ENCODE measurements around the gene CDC45.
A peak's percentile ranks its signal among the peaks of the same experiment; 100 is the strongest.

The CDC45 gene

GRCh38 chr22:19488884-19489843 lies 9.4 kb downstream of the CDC45 start:
- H3K4me3 Mint-ChIP-seq: no peak overlapping the region
- ATAC-seq (ENCODE audit: low read depth) (peak; percentile 42), DNase-seq (ENCODE audit: low spot score in 2 of 2) (no peak)
- no peaks in the 10 kb centered on the region for H3K36me3 Mint-ChIP-seq
- H3K27ac Mint-ChIP-seq: no peak overlapping the region
- no peaks in the 10 kb centered on the region for H3K27me3 Mint-ChIP-seq
- H3K9me3 Mint-ChIP-seq: no peaks in the 10 kb centered on the region
- no peaks in the 10 kb centered on the region for H3K4me1 Mint-ChIP-seq

GRCh38 chr22:19490628-19491230 lies 11.0 kb downstream of the CDC45 start:
- no peak overlapping the region for H3K27ac Mint-ChIP-seq
- no peak for ATAC-seq (ENCODE audit: low read depth)
- H3K4me1 Mint-ChIP-seq: no peaks in the 10 kb centered on the region
- no peaks in the 10 kb centered on the region for H3K27me3 Mint-ChIP-seq
- no peaks in the 10 kb centered on the region for H3K9me3 Mint-ChIP-seq
- no peaks in the 10 kb centered on the region for H3K36me3 Mint-ChIP-seq
- H3K4me3 Mint-ChIP-seq: no peak overlapping the region
- DNase-seq (ENCODE audit: low spot score in 2 of 2): no peak

GRCh38 chr22:19492504-19493174 lies 12.9 kb downstream of the CDC45 start:
- DNase-seq (ENCODE audit: low spot score in 2 of 2): no peak
- no peak overlapping the region for H3K4me3 Mint-ChIP-seq
- H3K36me3 Mint-ChIP-seq: no peaks in the 10 kb centered on the region

GRCh38 chr22:19494001-19494560 lies 14.4 kb downstream of the CDC45 start:
- no peaks in the 10 kb centered on the region for H3K9me3 Mint-ChIP-seq
- H3K27ac Mint-ChIP-seq: no peak overlapping the region
- H3K4me3 Mint-ChIP-seq: no peak overlapping the region
- H3K4me1 Mint-ChIP-seq: no peaks in the 10 kb centered on the region
- ATAC-seq (ENCODE audit: low read depth): no peak
- no peak for DNase-seq (ENCODE audit: low spot score in 2 of 2)
- no peaks in the 10 kb centered on the region for H3K27me3 Mint-ChIP-seq
- H3K36me3 Mint-ChIP-seq: no peaks in the 10 kb centered on the region

More at GRCh38 chr22:19492504-19493174, 12.9 kb downstream of the CDC45 start:
- ATAC-seq (ENCODE audit: low read depth): no peak
- Mint-ChIP-seq H3K27me3 (no peaks in the 10 kb centered on the region), H3K4me1 (no peaks in the 10 kb centered on the region), H3K9me3 (no peaks in the 10 kb centered on the region), H3K27ac (no peak overlapping the region)

DNA sequence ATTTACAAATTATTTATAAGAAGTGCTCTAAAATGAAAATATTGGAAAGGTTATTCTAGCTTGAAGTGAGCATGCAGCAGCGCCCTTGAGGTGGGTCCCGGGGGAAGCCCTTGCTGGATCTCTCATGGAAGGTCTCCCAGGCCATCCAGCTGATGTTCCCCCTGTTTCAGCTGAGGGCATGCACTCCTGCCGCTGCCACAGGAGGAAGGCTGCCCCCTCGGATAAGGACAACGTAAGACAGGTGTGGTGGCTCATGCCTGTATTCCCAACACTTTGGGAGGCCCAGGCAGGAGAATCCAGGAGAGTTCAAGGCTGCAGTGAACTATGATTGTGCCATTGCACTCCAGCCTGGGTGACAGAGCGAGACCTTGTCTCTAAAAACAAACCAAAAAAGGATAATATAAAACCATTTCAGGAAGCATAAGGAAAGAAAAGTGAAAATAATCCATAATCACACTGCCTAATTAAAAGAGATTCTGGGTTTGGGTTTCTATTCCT lies 15.0 kb downstream of the CDC45 start:
- H3K4me3 Mint-ChIP-seq: no peak overlapping the region
- H3K4me1 Mint-ChIP-seq: no peaks in the 10 kb centered on the region
- H3K36me3 Mint-ChIP-seq: no peaks in the 10 kb centered on the region
- no peaks in the 10 kb centered on the region for H3K9me3 Mint-ChIP-seq
- DNase-seq (ENCODE audit: low spot score in 2 of 2) (no peak), ATAC-seq (ENCODE audit: low read depth) (no peak)
- no peak overlapping the region for H3K27ac Mint-ChIP-seq
- no peaks in the 10 kb centered on the region for H3K27me3 Mint-ChIP-seq

- Mint-ChIP-seq H3K27me3 (no peaks in the 10 kb centered on the region), H3K27ac (no peak overlapping the region), H3K4me3 (no peak overlapping the region), H3K9me3 (no peaks in the 10 kb centered on the region), H3K36me3 (no peaks in the 10 kb centered on the region), H3K4me1 (no peaks in the 10 kb centered on the region)
- DNase-seq (ENCODE audit: low spot score in 2 of 2) (no peak), ATAC-seq (ENCODE audit: low read depth) (no peak)
Observed at GRCh38 chr22:19495562-19496323, 16.0 kb downstream of the CDC45 start.

- Mint-ChIP-seq H3K4me1 (no peaks in the 10 kb centered on the region), H3K36me3 (no peaks in the 10 kb centered on the region), H3K27me3 (no peaks in the 10 kb centered on the region), H3K4me3 (no peak overlapping the region), H3K27ac (no peak overlapping the region), H3K9me3 (no peaks in the 10 kb centered on the region)
- ATAC-seq (ENCODE audit: low read depth): no peak
- no peak for DNase-seq (ENCODE audit: low spot score in 2 of 2)
Observed at GRCh38 chr22:19496324-19496630, 16.6 kb downstream of the CDC45 start.

- no peak for ATAC-seq (ENCODE audit: low read depth)
- no peaks in the 10 kb centered on the region for H3K27me3 Mint-ChIP-seq
- no peaks in the 10 kb centered on the region for H3K36me3 Mint-ChIP-seq
- H3K4me1 Mint-ChIP-seq: no peaks in the 10 kb centered on the region
- no peak for DNase-seq (ENCODE audit: low spot score in 2 of 2)
- H3K4me3 Mint-ChIP-seq: no peak overlapping the region
- H3K27ac Mint-ChIP-seq: no peak overlapping the region
- H3K9me3 Mint-ChIP-seq: no peaks in the 10 kb centered on the region
Observed at GRCh38 chr22:19497245-19497644, 17.5 kb downstream of the CDC45 start.

GRCh38 chr22:19498154-19498865 lies 18.6 kb downstream of the CDC45 start:
- no peaks in the 10 kb centered on the region for H3K4me1 Mint-ChIP-seq
- H3K27ac Mint-ChIP-seq: no peak overlapping the region
- ATAC-seq (ENCODE audit: low read depth): no peak
- no peaks in the 10 kb centered on the region for H3K36me3 Mint-ChIP-seq
- H3K27me3 Mint-ChIP-seq: no peaks in the 10 kb centered on the region
- H3K4me3 Mint-ChIP-seq: no peak overlapping the region
- DNase-seq (ENCODE audit: low spot score in 2 of 2): no peak
- H3K9me3 Mint-ChIP-seq: no peaks in the 10 kb centered on the region

DNA sequence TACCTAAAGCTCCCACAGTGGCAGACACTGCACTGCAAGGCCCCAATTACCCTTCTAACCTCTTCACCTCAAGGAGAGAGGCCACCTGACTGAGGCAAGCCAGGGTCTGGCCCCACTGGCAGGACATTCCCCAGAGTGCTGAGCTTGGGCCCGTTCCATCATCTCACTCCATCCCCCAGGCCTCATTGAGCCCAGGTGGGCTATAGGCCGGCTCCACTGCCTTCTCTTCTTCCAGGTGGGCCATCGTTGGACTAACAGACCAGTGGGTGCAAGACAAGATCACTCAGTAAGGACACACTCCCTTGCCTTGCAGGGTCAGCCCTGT lies 19.1 kb downstream of the CDC45 start:
- no peaks in the 10 kb centered on the region for H3K27me3 Mint-ChIP-seq
- ATAC-seq (ENCODE audit: low read depth) (no peak), DNase-seq (ENCODE audit: low spot score in 2 of 2) (no peak)
- no peak overlapping the region for H3K27ac Mint-ChIP-seq
- H3K9me3 Mint-ChIP-seq: no peaks in the 10 kb centered on the region
- no peak overlapping the region for H3K4me3 Mint-ChIP-seq
- no peaks in the 10 kb centered on the region for H3K36me3 Mint-ChIP-seq
- no peaks in the 10 kb centered on the region for H3K4me1 Mint-ChIP-seq

GRCh38 chr22:19499236-19499879 lies 19.6 kb downstream of the CDC45 start:
- ATAC-seq (ENCODE audit: low read depth) (no peak), DNase-seq (ENCODE audit: low spot score in 2 of 2) (no peak)
- Mint-ChIP-seq H3K9me3 (no peaks in the 10 kb centered on the region), H3K36me3 (no peaks in the 10 kb centered on the region), H3K27ac (no peak overlapping the region), H3K4me1 (no peaks in the 10 kb centered on the region), H3K27me3 (no peaks in the 10 kb centered on the region), H3K4me3 (no peak overlapping the region)

DNA sequence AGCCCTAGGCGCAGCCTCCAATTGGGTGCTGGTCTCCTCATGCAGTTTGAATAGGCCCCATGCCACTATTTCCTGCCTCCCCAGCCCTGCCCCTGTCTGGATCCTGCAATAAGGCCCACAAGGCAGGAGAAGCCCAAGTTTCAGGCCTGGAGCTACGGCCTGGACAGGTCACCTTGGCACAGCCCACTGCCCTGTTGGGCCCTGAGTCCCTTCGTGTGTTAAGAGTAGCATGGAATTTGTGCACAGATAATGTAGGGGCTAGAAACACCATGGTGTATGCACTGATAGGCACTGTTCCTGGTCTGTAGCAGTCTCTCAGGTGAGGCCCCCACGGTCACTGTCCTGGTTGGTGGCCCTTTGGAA lies 20.1 kb downstream of the CDC45 start:
- H3K27ac Mint-ChIP-seq: no peak overlapping the region
- no peaks in the 10 kb centered on the region for H3K4me1 Mint-ChIP-seq
- no peaks in the 10 kb centered on the region for H3K36me3 Mint-ChIP-seq
- no peaks in the 10 kb centered on the region for H3K9me3 Mint-ChIP-seq
- H3K4me3 Mint-ChIP-seq: no peak overlapping the region
- no peak for ATAC-seq (ENCODE audit: low read depth)
- no peaks in the 10 kb centered on the region for H3K27me3 Mint-ChIP-seq
- no peak for DNase-seq (ENCODE audit: low spot score in 2 of 2)

DNA sequence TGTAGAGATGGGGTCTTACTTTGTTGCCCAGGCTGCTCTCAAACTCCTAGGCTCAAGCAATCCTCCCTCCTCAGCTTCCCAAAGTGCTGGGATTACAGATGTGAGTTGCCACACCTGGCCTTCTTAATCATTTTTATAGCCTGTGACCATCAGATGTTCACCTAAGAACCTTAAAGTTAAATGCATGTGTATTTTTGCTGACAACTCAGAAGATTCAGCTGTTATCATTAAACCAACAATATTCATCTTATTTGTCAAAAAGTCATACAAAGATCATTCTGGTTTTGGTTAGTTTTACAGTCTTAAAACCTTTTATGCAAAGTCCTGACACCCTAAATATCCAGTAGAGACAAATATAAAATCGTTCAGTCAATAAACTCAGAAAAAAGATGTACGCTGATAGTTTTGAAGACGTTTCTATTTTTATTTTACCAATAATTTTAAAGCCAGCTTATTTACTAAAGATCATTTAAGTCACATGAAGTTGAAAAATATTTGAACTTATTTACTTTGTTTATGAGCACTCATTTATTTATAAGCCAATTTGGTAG lies 22.3 kb downstream of the CDC45 start:
- Mint-ChIP-seq H3K27ac (no peak overlapping the region), H3K27me3 (no peaks in the 10 kb centered on the region), H3K36me3 (no peaks in the 10 kb centered on the region), H3K9me3 (no peaks in the 10 kb centered on the region), H3K4me1 (peaks cover 3% of the 10 kb centered on the region), H3K4me3 (no peak overlapping the region)
- DNase-seq (ENCODE audit: low spot score in 2 of 2) (no peak), ATAC-seq (ENCODE audit: low read depth) (no peak)
